MM.1S (cell line): ENCODE results near the gene DZANK1.

Experiments used
- DNase-seq: peaks from one replicate; pipeline ENCODE4 v3.0.0-alpha.2; 2015
- H2AFZ ChIP-seq: fragments of 300-600 bp; sonication (generic); 2 replicates; pipeline ENCODE4 v1.6.0; 2016; ENCODE audit warnings: antibody characterized with exemption, low read length
- H3F3A ChIP-seq: fragments of 300-600 bp; sonication (generic); 2 replicates; pipeline ENCODE4 v1.6.1; 2016; ENCODE audit warnings: mild to moderate bottlenecking, antibody characterized with exemption, low read length, moderate library complexity, mixed read lengths; ENCODE audit not compliant: insufficient read depth
- H3K27ac ChIP-seq: fragments of 300-600 bp; sonication (generic); 2 replicates; pipeline ENCODE4 v1.5.1; 2016; ENCODE audit warnings: mild to moderate bottlenecking, low read length
- H3K27me3 ChIP-seq: fragments of 300-600 bp; sonication (generic); replicated peaks from 2 replicates; pipeline ENCODE4 v1.6.0; 2016; ENCODE audit warnings: low read length; ENCODE audit not compliant: insufficient read depth
- H3K36me3 ChIP-seq: fragments of 300-600 bp; sonication (generic); replicated peaks from 2 replicates; pipeline ENCODE4 v1.6.1; 2016; ENCODE audit warnings: mild to moderate bottlenecking, low read length, mixed read lengths; ENCODE audit not compliant: insufficient read depth
- H3K4me1 ChIP-seq: fragments of 300-600 bp; sonication (generic); 2 replicates; pipeline ENCODE4 v1.6.1; 2016; ENCODE audit warnings: low read length, mixed read lengths
- H3K4me2 ChIP-seq: fragments of 300-600 bp; sonication (generic); 2 replicates; pipeline ENCODE4 v1.6.0; 2016; ENCODE audit warnings: low read depth, low read length
- H3K4me3 ChIP-seq: fragments of 300-600 bp; sonication (generic); 2 replicates; pipeline ENCODE4 v1.5.1; 2016; ENCODE audit warnings: low read length, mixed read lengths
- H3K79me2 ChIP-seq: fragments of 300-600 bp; sonication (generic); 2 replicates; pipeline ENCODE4 v1.6.1; 2016; ENCODE audit warnings: mixed run types, low read length, mixed read lengths
- H3K9ac ChIP-seq: fragments of 300-600 bp; sonication (generic); 2 replicates; pipeline ENCODE4 v1.6.1; 2016; ENCODE audit warnings: low read length, mixed read lengths
- H3K9me2 ChIP-seq: fragments of 300-600 bp; sonication (generic); replicated peaks from 2 replicates; pipeline ENCODE4 v1.6.1; 2016; ENCODE audit warnings: mild to moderate bottlenecking, low read length, mixed read lengths; ENCODE audit not compliant: insufficient read depth
- H3K9me3 ChIP-seq: fragments of 300-600 bp; sonication (generic); replicated peaks from 2 replicates; pipeline ENCODE4 v1.6.1; 2016; ENCODE audit warnings: mild to moderate bottlenecking, low read length, mixed read lengths; ENCODE audit not compliant: insufficient read depth
- H4K20me1 ChIP-seq: fragments of 300-600 bp; sonication (generic); 2 replicates; pipeline ENCODE4 v1.6.1; 2016; ENCODE audit warnings: mild to moderate bottlenecking, low read length, moderate library complexity, mixed read lengths; ENCODE audit not compliant: insufficient read depth
- CTCF ChIP-seq: fragments of 300-600 bp; sonication (generic); IDR thresholded peaks from 2 replicates; pipeline ENCODE4 v1.5.1; 2016; ENCODE audit warnings: antibody characterized with exemption, low read length, mixed read lengths
- EZH2 ChIP-seq: fragments of 300-600 bp; sonication (generic); optimal IDR thresholded peaks from 2 replicates; pipeline ENCODE3; 2017; ENCODE audit warnings: low read depth, mild to moderate bottlenecking, antibody characterized with exemption, low read length, mixed read lengths
- EZH2phosphoT487 ChIP-seq: fragments of 300-600 bp; sonication (generic); IDR thresholded peaks from 2 replicates; pipeline ENCODE4 v1.6.1; 2018; ENCODE audit warnings: antibody characterized with exemption, low read length

DZANK1 gene

GRCh38 chr20:18372296-18372695 is 94.5 kb downstream of the DZANK1 start:
- no peaks in the 10 kb centered on the region for H3K27me3 ChIP-seq
- no peak for DNase-seq
- H3K27ac ChIP-seq = no peak overlapping the region
- no peak for TF ChIP-seq EZH2
- no peak for TF ChIP-seq EZH2phosphoT487
- TF ChIP-seq CTCF = no peak
- H3K4me3 ChIP-seq = no peak overlapping the region
- no peak overlapping the region for H3K9ac ChIP-seq
- H4K20me1 ChIP-seq = no peaks in the 10 kb centered on the region
- H3K36me3 ChIP-seq = no peaks in the 10 kb centered on the region
- H3K9me3 ChIP-seq = no peaks in the 10 kb centered on the region
- no peaks in the 10 kb centered on the region for H3K79me2 ChIP-seq
- H3K4me2 ChIP-seq = no peak overlapping the region
- H3K4me1 ChIP-seq = no peaks in the 10 kb centered on the region
- no peaks in the 10 kb centered on the region for H3F3A ChIP-seq
- H3K9me2 ChIP-seq = no peaks in the 10 kb centered on the region
- H2AFZ ChIP-seq = no peak overlapping the region

GRCh38 chr20:18364768-18365167 is 102.1 kb downstream of the DZANK1 start:
- Histone ChIP-seq H3K27ac (no peak overlapping the region), H3K9ac (no peak overlapping the region), H3K4me1 (peaks cover 11% of the 10 kb centered on the region), H2AFZ (no peak overlapping the region), H3K4me2 (no peak overlapping the region), H3K79me2 (no peaks in the 10 kb centered on the region), H3K36me3 (no peaks in the 10 kb centered on the region), H4K20me1 (no peaks in the 10 kb centered on the region), H3K9me2 (no peaks in the 10 kb centered on the region), H3K27me3 (no peaks in the 10 kb centered on the region), H3K4me3 (no peak overlapping the region), H3F3A (no peaks in the 10 kb centered on the region), H3K9me3 (no peaks in the 10 kb centered on the region)
- TF ChIP-seq EZH2 = no peak
- TF ChIP-seq CTCF = no peak
- TF ChIP-seq EZH2phosphoT487 = no peak
- DNase-seq = no peak

GRCh38 chr20:18363708-18364107 is 103.1 kb downstream of the DZANK1 start:
- Histone ChIP-seq H3K79me2 (no peaks in the 10 kb centered on the region), H3K36me3 (no peaks in the 10 kb centered on the region), H3K9ac (no peak overlapping the region), H3K9me2 (no peaks in the 10 kb centered on the region), H3K27ac (no peak overlapping the region), H2AFZ (no peak overlapping the region), H3F3A (no peaks in the 10 kb centered on the region), H3K4me3 (no peak overlapping the region), H4K20me1 (no peaks in the 10 kb centered on the region), H3K9me3 (no peaks in the 10 kb centered on the region), H3K27me3 (no peaks in the 10 kb centered on the region), H3K4me2 (no peak overlapping the region), H3K4me1 (peaks cover 11% of the 10 kb centered on the region)
- TF ChIP-seq EZH2 = no peak
- TF ChIP-seq EZH2phosphoT487 = no peak
- TF ChIP-seq CTCF = no peak
- DNase-seq = no peak
